HG02642 (cell line): ENCODE measurements around the gene ERN1.
A peak's percentile ranks its signal among the peaks of the same experiment; 100 is the strongest.

Experiments used
- ATAC-seq: cut with Tn5 transposase; IDR thresholded peaks from one replicate; pipeline ENCODE4 v1.9.1; 2021; ENCODE audit warnings: mild to moderate bottlenecking; ENCODE audit not compliant: unreplicated experiment, poor library complexity

ERN1 gene

DNA sequence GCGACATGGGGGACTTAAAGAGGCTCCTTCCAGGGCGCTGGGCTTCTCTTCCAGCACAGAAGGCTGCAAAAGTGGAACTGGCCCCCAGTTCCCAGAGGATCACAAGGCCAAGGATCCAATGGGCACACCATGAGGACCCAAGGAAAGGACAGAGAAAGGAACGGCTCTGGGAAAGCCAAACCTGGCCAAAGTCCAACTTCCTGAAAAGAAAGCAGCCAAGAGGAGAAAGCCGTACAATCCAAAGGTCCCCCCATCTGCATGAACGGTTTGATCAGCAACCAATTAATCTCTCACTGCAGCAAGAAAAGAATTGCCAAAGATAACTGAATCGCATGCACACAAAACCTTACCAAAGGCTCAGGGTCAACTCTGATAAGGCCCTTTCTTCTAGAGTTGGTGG lies 89.7 kb downstream of the ERN1 start:
- ATAC-seq = no peak

DNA sequence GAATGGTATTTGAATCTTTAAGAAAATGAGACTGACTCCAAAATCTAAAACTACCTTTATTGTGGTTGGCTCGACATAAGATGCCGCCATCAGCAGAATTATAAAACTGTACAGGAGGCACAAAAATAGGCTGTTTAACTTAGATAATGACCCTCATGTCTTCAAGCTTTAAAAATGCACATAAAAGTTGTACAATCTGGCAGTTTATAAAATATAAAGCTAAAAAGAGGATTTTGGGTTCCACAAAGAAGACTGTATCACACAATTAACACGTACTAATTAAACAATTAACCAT lies 90.9 kb downstream of the ERN1 start:
- ATAC-seq = no peak

DNA sequence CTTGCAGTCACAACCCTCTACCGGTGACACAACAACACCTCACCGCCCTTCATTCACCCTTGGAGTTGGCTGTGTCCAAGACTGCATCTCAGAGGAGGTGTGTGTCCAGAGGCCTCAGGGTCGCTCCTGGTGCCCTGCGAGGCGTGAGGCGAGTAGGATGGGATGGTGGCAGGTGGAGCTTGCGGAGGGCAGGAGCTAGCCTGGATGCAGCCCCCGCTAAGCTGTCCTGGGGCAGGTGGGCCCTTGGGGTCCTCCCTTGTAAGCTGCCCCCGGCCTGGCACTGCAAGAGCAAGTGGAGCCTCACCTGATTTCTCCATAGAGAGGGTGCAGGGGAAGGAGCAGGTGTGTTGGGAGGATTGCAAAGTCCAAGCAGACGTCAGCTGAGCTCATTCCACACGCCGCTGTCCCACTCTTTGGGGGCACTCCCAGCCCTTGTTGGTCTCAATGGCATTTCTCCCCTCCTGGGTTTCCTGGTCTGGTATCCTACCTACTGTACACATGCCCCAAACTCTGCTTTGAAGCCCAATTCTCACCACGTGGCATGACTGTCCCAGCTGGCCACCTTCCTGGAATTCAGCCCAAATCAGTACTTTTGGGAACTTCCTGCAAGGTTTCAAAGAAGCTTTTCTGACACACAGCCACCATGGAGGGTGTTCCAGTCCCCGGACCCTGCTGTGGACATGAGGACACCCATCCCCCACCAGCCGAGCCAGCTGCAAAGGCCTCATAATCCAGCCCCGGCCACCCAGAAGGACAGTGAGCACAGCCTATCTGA lies 91.4 kb downstream of the ERN1 start:
- no peak for ATAC-seq

DNA sequence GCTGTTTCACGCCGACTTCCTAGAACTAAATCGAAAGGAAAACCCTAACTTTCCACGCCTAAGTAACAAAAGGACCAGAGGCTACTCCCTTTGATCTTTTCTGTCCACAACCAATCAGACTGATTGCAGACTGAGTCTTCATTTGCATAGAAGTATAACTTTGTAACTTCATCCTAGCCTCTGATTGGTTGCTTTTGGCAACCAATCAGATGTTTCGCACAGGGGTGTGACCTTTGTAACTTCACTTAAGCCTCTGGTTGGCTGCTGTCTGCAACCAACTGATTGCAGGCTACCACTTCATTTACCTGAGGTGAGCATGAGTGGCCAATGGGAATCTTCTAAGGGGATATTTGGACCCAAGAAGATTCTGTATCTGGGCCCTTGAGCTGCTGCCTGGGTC lies 92.1 kb downstream of the ERN1 start:
- no peak for ATAC-seq

DNA sequence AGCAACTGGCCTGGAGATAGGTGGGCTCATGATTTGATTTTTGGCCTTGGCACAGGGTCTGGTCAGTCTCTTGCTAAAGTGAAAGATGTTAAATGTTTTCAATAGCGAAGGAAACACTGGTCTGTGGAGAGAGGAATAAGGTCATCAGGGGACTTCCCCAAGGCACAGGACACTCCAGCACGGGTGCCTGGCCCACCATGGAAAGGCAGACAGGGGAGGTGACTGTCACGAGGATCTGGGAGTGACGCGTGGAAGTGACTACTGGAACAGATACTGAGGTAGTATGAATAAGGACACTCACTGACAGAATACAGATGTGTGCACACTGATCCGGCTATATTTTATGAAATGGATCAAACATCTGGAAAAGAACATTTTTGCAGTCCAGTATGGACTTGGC lies 92.8 kb downstream of the ERN1 start:
- no peak for ATAC-seq

DNA sequence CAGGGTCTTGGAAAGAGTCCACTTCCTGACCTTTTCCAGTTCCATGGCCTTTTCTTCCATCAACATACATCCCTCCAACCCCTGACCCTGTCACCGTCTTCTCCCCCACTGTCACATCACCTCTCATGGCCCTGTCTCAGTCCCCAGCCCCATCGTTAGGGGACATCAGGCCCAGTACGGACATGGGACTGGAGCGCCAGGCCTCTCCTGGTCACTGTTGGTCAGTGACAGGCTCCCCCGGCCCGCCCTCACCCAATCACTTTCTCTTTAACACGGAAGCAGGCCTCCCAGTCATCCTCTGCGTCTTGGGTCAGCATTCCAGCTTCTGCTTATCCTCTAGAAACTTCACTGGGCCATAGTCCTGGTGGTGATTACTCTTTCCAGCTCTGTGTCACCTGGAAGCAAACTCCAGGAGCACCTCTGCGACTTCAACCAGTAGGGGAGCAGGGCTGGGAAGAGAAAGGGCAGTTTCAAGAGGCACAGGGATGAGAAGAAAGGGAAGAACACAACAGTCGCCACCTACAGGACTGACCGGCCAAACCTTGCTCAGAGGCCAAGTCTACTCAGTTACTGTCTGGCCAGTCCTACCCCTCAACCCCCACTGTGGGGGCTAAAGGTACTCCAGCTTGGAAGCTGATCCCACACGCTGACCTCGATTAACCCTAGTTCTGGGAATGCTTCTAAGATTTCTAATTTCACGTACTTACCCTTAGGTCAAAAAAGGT lies 93.6 kb downstream of the ERN1 start:
- no peak for ATAC-seq

DNA sequence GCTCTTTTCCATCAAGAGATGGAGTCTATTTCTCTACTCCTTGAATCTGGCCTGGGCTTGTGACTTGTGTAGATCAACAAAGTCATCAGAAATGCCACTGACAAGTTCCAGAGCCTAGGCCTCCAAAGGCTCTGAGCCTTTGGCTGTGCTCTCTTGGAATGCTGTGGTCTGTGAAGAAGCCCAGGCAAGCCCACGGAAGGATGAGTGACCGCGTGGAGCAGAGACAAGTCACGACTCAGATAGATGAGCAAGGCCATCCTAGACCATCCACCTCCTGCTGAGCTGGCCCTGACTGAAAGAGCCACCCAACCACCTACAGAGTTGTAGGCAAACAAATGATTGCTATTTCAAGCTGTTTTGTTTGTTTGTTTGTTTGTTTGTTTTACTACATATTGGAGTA lies 97.9 kb downstream of the ERN1 start:
- no peak for ATAC-seq

DNA sequence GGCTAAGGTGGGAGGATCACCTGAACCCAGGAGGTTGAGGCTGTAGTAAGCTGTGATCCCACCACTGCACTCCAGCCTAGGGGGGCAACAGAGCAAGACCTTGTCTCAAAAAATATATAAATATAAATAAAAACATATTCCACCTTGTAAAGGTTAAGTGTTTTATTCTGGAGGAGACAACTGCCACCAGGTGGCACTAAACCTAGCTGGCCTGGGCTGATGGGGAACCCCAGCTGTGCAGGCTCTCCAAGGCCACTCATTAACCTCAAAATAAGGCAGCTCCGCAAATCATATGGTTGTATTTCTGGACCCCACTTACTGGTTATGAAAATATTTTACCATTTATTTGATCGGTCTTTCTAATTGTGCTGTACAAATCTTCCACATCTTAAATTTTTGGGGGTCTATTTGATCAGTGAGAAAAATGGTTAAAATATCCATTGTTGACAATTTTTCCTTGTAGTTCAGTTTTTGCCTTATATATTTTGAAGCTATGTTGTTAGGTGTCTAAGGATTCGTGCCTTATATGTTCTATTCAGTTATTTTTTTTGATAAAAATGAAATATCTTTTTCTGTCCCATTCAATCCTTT lies 101.0 kb downstream of the ERN1 start:
- no peak for ATAC-seq

DNA sequence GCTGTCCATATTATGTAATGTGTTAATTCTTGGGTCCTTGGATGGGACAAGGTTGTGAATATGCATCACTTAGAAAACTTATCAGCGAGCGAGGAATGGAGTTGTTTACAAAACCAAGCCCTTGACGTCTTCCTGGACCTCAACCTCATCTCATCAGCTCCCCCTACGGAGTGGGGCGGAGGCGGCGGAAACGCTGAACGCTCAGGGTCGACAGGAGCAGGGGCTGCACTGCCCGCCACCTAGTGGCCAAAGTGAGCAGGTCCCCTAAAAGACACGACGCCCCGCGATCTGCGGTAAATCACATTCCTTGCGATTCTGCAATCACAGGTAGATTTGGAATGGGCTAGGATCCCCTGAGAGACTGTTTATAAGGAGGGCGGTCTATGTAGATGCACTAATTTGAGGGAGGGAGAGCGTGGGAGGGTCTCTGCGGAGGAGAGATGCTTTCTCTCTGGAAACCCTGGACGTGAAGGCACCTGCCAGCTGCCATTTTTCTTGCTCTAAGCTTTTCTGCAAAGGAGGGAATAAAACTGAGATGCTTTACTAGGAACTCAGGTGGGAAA lies 104.1 kb downstream of the ERN1 start:
- ATAC-seq = peak; percentile 67

DNA sequence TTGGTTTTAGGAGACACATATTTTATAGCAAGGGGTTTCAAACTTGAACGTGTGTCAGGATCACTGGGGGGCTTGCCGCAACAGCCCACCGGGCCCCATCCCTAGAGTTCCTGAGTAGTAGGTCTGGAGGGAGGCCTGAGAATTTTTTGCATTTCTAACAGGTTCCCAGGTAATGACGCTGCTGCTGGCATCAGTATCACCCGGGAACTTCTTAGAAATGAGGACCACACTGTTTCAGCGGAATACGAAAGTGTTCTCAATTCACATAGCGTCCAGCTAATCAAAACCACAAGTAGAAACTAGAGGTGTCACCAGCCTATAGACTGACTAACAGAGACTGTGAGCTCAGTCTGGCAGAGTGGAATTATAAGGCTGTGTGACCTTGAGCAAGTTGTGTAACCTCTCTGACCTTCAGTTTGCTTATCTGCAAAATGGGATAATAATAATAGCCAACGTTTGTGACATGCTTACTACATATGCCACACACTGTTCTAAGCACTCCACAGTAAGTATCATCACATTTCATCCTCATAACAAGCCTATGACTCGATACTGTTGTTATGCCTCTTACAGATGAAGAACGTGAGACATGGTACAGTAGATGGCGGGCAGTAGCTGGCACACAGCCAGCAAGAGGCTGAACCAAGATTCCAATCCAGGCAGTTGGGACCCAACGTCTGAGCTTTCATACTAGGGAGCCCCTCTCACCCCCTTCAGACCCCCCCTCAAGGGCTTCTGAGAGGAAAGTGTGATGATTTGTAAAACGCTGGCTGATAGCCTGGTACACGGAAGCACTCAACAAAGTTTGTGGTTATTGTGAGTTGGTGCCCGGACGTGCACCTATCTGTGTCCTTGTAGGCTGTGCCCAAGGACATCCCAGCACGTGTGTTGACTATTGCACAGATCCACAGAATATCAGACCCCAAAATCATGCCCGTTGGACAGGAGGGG lies 104.9 kb downstream of the ERN1 start:
- no peak for ATAC-seq

DNA sequence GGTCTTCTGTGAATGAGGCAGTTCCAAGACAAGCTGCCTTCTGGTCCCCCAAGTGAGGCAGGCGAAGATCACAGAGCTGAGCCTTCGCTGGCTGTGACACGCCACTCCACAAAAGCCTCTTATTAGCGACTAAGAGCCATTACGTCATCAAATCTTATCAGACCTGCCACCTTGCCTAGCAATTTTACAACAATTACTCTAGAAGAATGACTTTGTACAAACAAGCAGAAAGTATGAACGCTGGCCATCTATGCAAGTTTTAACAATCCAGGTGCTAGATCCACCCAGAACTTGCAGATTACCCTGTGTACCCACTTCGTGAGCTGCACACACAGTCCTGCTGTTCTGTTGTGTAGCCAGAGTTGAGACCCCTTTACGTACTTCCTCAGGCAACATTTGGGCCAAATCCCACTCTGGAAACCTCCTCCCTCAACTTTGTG lies 105.7 kb downstream of the ERN1 start:
- ATAC-seq = no peak

DNA sequence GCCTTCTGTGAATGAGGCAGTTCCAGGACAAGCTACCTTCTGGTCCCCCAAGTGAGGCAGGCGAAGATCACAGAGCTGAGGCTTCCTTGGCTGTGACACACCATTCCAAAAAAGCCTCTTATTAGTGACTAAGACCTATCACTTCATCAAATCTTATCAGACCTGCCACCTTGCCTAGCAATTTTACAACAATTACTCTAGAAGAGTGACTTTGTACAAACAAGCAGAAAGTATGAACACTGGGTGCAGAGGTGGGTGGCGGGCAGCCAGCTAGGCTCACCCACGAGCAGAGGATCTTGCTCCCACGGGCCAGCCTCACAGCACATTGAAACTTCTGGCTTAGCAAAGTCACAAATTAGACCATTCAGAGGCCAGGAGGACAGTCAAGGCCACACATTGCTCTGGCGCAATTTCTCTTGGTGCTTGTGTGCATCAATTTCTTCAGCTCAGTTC lies 107.3 kb downstream of the ERN1 start:
- no peak for ATAC-seq

DNA sequence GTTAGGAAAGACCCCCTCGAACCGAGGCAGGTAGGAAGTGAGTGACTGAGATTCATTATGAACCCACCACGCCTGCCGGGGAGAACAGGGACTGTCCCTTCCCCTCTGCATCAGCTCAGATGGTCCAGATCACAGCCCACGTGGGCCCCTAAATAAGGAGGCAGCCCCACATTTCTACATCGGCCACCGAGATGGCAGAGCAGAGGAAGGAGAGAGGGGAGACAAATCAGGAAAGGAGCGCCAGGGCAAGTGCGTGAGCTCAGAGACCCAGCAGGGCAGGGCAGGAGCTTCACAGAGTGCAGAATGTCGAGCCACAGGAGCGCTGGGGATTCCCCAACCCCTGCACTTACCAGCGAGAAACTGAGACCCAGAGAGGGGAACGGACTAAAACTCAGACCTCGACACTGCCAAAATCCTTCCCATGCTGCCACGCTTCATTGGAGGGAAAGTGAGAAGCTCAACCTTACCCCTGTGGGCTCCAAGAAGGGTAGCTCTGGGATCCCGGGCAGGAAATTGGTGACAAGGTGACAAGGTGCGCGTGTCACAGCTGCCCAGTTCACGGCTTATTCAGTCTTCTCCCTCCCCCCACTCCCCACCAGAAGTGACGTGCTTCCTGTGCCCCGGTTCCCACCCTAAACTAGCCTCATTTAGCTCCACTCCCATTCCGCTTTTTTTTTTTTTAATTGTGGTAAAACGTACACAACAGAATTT lies 109.7 kb downstream of the ERN1 start, which contains the start of gene ICAM2:
Gene ICAM2, minus strand, starts transcription at position 578 of the 711 bp plus-strand sequence. CDS start 13,942 bp downstream, outside the sequence.
- peak; percentile 68 for ATAC-seq

DNA sequence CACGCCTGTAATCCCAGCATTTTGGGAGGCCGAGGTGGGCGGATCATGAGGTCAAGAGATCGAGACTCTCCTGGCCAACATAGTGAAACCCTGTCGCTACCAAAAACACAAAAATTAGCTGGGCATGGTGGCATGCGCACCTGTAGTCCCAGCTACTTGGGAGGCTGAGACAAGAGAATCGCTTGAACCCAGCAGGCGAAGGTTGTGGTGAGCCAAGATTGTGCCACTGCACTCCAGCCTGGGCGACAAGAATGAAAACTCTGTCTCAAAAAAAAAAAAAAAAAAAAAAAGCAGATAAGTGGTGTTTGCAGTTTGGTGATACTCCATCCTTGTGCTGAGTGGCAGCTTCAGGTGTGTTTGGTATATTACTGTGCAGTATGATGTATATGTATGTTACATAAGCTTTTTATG lies 110.4 kb downstream of the ERN1 start:
- peak; percentile 10 for ATAC-seq

DNA sequence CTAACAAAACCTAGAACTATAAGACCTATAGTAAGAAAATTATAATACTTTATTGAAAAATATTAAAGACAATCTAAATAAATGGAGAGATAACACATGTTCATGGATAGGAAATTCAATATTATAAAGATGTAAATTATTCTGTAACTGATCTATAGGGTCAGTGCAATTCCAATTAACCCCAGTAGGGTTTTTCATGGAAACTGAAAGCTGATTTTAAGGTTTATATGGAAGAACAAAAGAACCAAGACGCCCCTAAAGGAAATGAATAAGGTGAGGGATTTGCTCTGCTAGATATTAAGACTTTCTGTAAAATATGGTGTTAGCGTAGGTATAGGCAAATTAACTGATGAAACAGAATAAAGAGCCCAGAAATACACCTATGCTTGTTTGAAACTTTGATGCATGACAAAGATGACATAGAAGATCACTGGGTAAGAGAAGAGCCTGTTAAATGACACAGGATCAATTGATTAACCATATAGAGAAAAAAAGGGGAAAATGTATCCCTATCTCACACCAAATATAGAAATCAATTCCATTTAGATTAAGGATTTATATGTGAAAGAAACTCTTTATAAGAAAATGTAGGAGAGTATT lies 112.5 kb downstream of the ERN1 start:
- no peak for ATAC-seq

DNA sequence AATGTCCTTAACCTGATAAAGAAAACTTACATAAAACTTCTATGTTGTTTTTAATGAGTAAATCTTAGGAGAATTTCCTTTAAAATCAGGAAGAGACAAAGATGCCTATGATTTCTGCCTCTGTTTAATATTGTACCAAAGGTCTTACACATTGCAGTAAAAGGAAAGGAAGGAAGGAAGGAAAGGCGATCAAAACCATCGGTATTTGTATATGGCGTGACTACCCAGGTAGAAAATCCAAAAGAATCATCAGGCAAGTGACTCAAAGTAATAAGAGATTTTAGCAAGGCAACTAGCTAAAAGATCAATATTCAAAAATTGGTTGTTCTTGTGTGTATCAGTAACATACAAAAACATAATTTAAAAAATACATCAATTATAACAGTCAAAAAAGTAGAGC lies 113.0 kb downstream of the ERN1 start:
- no peak for ATAC-seq

DNA sequence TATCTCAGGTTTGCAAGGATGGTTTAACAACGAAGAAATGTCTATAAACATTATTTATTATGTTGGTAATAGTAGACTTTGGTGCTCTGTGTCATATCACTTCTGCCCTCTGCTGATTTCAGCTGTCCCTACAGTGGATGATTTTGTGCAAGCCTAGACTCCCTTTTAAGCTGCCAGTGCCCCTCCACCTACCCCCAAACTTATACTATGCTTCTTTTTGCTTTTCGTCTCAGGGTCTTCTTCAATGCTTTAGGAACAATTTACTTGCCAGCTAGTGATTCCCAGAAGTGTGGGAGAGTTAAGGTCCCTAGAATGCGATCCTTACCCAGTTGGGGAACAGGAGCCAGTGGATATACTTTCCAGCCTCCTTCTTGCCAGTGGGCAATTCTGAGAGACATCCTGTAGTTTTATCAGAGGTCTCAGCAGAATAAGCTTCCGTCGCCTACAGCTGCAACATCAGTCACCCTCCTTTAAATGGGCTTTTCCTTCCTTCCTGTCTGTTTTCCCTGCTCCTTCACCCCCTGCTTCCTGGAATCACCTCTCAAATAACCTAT lies 113.6 kb downstream of the ERN1 start:
- ATAC-seq = no peak

DNA sequence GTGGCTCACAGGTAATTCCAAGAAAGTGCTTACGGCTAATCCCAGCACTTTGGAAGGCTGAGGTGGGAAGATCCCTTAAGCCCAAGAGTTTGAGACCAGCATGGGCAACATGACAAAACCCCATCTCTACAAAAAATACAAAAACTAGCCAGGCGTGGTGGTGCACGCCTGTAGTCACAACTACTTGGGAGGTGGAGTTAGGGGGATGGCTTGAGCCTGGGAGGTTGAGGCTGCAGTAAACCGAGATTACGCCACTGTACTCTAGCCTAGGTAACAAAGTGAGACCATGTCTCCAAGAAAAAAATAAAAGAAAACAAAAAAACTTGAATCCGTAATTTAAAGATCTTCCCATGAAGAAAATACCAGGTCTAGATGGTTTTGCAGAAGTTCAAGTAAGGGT lies 114.5 kb downstream of the ERN1 start:
- ATAC-seq = no peak
